ENCODE results near the gene BCKDHB.

The BCKDHB gene

DNA sequence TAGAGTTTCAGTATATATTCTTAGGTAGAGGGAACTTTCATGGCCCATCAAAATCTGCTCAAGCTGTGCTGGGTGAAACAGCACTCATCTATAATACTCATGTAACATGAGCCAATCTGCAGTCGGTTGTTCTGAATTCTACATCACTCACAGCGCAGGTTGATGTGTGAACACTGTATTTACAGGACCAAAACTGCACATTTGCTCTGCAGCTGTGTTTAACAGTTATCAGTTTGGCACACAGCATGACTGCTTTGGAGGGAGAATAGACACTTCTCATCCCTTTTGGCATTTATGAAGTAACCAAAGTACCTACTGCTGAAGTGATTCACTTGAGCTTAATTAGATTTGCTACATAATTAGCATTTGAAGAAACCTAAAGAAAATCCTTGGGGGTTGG is 225.1 kb downstream of the BCKDHB start:
- no peak for DNase-seq (ENCODE audit: low read depth)

DNA sequence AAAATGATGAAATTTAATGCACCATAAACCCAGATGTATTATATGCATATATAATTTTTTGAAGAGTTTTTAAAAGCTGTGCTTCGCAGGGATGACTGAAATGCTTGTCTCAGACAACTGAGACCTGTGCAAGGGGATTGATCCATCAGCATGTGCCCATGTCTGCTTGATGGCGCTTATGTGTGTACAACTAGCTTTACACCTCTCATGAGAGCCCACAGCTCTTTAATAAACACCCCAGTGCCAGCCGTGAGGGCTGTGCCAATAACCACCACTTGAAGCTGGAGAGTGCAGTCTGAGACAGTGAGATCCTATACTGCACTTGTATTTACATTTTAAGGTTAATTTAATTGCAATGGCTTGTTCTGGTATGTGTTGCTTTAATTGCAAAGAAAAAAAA is 225.5 kb downstream of the BCKDHB start:
- DNase-seq (ENCODE audit: low read depth): no peak

DNA sequence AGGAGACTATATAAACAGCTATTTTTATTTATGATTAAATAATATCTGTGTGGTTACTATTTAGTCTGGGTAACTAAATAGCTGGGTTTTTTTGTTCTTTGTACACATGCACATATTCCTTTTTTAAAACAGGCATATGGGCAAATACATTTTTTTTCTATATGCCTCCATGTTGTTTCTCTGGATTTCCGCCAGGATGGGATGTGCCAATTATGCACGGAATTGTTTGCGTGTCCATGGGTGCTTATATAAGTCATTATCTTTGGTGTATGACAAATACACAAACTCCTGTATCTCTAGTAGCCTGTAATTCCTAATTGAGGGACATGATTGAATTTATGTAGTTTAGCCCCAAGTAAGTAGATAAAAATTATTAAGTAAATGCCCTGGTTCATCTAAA is 226.9 kb downstream of the BCKDHB start:
- no peak for DNase-seq (ENCODE audit: low read depth)

DNA sequence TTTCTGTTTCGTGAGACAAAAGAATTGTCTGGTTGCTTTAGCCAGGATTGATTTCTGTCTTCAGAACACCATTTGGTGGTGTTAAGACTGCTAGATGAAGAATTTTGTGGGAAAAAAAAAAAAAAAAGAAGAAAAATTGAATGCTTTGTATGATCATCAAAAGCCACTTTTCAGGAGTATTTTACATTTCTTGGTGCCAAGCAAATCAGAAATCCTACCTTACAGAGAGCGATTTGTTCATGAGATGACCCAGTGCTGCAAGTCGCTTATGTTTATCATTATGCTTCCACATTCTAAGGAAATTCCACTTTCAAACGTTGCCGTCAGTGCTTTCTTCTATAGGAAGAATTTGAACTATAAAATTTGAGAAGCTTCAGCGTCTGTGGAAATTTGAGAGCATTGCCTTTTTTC is 228.7 kb downstream of the BCKDHB start:
- DNase-seq (ENCODE audit: low read depth): no peak

DNA sequence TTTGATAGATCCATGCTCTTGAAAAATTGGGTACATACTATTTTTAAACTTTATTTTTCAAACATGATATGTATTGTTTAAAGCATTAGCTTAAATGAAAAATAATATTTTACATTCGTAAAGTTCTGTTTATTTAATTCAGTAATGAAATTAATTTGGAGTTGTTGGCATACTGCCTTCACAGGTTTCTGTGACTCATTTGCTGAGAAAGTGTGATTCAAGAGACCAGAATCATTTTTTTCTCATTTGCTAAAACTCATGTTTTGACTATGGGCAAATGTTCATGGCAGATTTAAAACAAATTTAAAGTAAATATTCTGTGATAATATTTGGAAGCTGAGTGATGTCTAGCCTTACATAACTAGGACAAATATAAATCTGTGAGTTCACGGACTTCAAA is 230.4 kb downstream of the BCKDHB start:
- no peak for DNase-seq (ENCODE audit: low read depth)

DNA sequence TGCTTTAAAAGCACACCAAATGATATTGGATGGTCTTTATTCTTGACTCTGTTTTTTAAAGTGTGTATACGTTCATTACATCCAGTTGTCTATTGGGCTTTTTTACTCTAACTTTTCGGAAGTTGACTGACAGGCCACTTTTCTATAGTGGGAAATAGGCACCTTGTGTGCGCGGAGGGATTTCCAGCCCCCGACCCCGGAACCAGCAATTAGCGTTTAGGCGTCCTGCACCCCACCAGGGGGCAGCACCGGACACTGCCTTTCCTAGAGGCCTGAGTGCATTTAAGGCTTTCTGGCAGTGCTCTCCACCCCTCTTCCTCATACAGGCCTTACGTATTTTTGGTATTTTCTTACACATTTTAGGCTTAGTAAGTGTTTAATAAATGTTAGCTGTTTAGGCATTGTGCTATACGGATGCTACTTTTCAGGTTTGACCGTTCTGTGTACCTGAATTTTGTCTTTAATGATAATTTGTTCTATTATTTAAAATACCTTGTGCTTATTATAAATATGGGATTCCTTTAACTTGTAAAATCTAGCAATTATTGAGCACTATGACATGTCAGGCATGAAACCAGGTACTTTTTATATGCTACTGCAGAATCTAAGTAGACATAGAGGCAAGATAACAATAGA is 231.8 kb downstream of the BCKDHB start:
- DNase-seq (ENCODE audit: low read depth): peak; percentile 65

DNA sequence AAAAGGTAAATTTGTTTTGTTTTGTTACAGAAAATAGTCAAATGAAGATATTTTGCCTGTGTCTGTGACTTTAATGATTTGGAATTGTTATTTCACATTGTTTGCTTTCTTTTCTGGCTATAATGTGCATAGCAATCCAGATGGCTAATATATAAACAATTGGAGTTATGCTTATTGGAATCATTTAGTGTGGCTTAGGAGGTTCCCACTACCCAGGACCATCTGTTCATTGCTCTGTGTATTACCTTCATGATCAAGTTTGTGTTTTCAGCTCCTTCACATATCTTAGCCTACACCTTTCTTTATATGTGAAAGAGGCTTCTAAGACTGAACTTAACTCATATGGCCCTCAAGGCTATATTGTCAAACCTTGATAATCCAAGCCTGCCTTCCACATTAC is 232.9 kb downstream of the BCKDHB start:
- no peak for DNase-seq (ENCODE audit: low read depth)

DNA sequence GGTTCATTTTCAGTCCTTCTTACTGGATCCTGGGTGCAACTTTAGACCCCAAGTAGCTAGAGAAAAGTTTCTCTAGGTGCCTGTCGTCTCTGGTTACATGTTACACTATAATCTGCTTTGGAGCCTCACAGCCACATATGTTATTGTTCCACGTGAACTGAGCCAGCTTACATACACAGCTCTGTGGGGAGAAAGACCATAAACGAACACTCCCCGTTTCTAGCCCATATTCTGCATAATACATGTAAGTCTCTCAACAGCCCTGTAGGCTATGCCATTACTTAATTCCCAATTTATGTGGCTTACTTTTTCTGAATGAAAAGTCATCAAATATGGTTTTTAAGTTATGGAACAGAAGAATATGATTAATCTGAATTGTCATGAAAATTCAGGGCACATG is 233.8 kb downstream of the BCKDHB start:
- DNase-seq (ENCODE audit: low read depth): no peak

DNA sequence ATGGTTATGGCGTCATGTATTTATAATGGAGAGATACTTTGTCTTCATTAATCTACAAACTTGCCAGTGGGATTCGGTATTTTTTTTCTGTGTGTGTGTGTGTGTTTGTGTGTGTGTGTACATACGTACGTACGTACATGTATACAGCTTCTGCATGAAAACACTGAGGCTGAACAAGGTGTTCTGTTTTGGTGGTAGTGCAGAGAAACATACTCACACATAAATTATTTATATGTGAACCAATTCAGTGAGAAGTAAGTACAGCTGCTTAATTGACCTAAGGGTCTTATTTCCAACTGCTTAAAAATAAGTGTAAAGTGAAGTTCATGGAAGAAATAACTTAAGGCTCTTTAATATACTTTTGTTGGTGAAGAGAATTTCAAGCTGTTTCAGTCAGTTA is 234.2 kb downstream of the BCKDHB start:
- no peak for DNase-seq (ENCODE audit: low read depth)

DNA sequence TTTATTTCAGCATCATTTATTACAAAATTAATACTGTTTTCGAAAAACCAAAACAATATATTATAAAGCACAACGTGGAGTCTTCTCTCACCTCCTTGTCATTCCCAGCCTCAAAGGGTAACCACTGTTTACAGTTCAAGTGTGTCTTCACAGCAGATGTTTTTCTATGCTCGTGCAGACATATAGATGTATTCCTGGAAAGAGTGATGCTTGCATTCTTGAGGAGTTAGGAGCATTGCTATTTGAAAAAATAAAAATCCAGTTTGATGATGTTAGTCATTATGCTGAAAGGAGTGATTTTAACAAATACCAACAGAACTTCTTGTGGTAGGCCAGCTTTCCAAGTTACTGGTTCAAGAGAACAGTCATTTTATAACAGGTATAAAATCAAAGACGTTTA is 234.9 kb downstream of the BCKDHB start:
- DNase-seq (ENCODE audit: low read depth): no peak

DNA sequence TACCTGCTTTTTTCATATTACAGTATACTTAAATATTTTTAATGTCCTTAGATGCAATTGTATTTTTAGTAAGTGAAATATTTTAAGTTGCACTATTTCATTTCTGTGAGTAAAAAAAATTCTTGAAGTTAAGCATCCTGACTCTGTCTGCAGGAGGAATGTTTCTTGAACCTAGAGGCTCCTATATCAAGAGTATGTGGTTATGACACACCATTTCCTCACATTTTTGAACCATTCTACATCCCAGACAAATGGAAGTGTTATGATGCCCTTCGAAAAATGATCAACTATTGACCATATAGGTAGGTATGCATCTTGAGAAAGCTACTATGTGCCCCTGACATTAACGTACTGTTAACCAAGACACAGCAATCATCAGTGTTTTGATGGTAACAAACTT is 237.0 kb downstream of the BCKDHB start:
- DNase-seq (ENCODE audit: low read depth): no peak

DNA sequence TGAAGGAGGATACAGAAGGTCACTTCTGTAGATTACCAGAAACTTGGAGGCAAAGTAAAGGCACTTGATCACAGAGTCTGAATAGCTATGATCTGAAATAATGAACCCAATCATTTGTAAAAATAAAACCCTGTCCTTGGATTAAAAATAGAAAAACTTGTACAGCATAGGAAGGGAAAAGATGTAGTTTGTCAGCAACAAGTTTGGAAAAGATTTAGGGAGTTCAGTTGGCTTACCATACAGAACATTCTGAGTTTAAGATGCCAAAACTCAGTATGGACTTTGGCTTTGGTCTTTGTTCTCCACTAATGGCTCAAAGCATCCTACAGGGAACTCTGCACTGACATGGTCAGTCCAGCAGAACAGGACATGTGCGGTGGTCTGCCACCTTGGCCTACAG is 240.6 kb downstream of the BCKDHB start:
- DNase-seq (ENCODE audit: low read depth): no peak

DNA sequence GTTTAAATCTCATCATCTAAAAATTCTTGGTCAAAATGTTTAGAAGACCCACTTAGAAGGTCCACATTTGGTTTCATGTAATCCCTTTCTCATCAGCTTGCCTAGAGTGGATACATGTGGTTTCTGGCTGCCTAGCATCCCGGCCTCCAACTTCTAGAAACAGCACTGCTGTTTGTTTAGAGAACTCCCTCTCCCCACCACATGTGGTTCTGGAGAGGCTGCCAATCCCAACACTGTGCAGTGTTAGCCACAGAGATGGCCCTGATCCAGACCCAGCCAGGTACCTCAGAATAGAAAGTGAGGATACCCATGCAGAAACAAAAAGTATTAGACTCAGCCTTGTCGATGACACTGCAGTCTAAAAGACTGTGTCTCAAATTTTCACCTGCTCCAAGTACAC is 241.8 kb downstream of the BCKDHB start:
- DNase-seq (ENCODE audit: low read depth): no peak

DNA sequence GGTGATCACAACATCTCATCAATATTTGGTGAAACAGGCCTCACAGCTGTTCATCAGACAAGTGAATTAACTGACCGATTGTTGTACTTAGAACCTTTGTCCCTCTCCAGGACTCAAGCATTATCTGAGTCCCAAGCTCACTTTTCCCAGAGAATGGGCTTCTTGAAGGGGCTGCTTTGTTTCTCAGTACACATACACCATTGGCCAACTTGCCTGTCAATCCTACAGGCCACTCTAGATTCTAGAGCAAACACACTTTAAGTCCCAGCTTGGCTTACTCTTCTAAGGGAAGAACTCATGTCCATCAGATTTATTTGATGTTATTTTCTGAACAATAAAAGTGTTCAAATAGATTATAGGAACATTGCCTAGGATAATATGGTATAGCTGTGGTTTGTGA is 249.5 kb downstream of the BCKDHB start:
- no peak for DNase-seq (ENCODE audit: low read depth)

DNA sequence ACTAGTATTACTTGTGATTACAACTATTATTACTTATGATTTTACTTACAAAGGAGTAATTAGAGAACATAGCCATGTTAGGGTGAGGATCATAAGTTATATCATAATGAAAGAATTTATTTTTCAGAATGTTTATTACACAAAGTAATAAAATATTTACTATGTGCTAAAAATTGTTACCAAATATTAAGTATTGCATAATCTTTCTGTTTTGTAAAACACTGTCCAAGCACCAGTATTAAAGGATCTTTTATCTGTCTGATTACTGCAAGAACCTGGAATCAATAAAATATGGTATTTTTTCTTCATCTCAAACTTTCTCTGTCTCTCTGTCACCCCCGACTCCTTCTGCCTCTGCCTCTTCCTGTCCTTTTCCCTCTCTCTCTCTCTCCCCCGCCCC is 250.1 kb downstream of the BCKDHB start:
- no peak for DNase-seq (ENCODE audit: low read depth)

DNA sequence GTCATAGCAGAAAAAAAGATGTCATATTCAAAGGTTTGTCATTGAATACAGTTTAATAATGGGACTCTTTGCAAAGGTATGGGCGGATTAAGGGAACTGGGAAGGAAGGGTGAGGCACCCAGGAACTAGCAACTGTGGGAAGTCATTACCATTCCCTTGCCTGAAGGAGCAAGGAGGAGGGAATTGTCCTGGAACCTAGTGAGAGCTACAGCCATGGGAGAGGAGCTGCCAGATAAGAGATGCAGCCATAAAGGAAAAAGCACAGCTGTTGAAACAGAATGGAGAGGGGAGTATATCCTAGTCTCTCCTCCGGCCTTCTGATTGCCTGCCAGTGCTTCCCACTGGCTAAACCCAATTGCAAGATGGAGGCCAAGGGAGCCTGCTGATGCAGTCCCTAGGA is 250.6 kb downstream of the BCKDHB start:
- DNase-seq (ENCODE audit: low read depth): no peak

DNA sequence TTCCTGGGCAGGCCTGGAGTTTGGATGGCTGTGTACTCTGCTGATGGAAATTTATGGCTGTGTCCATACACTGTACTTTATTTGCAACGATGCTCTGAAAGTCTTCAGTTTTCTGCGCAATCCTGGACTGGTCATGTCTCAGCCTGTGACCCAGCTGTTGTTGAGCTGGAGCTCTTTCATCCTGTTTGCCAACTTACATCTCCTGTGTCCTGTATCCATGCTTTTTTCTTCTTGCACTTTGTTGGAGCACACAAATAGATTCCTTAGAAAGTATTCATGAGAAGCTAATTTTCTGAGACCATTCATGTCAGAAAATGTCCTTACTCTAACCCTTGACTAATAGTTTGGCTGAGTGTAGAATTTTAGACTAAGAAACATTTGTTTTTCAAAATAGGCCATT is 251.2 kb downstream of the BCKDHB start:
- no peak for DNase-seq (ENCODE audit: low read depth)

DNA sequence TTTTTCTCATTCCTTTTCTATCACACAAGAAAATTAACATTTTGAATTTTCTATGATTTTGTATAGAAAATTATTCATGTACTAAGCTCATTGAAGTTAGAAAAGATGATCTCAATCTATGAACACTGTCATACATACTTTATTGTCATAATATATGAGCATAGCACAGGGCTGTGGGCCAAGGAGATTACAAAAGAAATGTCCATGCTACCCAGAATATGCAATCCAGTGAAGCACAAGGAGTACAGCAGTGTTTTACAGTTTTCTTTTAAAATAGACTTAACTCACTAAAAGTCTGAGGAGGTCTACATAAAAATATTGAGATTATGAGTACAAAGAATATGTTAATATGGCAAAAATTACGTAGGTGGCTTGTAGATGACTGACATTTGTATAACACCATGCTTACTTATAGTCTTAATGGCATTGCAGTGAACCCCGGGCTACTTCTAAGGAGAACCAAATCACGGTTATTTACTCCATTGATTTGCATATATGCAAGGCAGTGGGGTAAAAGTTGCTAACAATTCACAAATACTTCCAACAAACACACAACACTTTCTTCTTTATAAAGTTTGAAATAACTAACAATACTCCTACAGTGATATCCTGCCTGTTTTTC is 257.1 kb downstream of the BCKDHB start:
- DNase-seq (ENCODE audit: low read depth): no peak

DNA sequence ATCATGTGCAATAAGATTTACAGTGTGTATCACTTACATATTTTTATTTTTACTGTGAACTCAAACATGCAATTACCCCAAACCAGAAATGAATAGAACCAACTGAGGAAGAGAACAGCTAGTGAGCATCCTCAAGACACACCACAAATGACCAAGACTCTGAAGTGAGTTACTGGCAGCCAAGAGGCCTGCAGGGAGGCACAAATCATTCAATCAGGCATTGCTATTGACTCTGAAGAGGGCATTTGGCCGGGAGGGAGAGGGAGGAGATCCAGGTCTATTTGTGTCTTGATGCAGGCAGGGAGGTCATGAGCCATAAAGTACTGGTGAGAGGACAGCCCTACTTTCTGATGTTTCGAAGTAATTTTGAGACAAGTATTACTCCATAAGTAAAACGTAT is 257.7 kb downstream of the BCKDHB start:
- no peak for DNase-seq (ENCODE audit: low read depth)

DNA sequence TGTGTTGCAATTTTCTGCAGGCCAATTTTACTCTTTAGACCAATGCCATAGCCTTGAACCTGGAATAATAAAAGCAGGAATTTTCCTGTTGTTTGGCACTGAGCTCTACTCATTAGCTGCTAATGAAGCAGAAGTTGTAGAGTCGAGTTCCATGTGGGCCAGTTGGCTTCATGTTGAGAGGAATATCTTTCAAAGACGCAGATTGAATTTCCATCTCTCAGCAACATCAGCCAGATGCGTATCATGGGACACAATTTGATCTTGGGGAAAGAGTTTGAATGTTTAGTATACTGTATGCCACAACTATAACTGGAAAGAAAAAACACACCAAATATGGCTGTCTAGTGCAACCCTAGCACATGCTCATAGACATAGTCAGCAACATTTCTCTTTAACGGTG is 259.6 kb downstream of the BCKDHB start:
- DNase-seq (ENCODE audit: low read depth): no peak

DNA sequence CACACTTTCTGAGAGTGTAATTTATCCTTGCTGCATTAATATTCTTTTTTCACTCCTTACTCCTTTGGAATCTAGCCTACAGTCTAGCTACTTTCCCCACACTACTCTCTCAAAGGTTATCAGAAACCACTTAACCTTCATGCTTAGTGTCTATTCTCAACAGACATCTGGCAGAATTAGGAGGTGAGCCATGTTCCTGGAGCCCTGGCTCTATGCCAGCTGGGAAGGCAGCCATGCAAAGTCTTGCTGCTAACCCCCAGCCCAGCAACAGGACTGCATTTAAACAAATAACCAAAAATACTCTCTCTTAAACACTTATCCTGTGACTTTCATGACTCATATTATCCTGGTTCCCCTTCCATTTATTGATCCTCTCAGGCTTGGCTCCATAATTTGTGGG is 260.2 kb downstream of the BCKDHB start:
- no peak for DNase-seq (ENCODE audit: low read depth)

DNA sequence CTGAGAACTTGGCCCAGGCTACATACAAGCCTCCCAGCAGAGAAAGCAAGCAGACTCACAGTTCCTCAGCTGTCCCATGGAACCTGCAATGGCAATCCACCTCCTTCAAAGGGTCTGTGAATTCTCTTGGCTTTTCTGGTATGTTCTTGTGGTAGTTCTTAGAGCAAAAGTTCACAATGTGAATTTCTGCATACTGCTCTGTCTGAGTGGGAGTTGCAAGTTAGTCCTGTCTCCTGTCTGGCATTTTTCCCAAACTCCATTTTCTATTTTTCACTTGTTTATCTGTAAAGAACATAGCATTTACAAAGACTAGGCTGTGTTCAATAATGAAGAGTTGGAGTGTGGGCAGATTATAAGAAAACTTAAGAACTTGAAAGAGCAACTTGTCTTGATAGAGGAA is 269.9 kb downstream of the BCKDHB start:
- no peak for DNase-seq (ENCODE audit: low read depth)

DNA sequence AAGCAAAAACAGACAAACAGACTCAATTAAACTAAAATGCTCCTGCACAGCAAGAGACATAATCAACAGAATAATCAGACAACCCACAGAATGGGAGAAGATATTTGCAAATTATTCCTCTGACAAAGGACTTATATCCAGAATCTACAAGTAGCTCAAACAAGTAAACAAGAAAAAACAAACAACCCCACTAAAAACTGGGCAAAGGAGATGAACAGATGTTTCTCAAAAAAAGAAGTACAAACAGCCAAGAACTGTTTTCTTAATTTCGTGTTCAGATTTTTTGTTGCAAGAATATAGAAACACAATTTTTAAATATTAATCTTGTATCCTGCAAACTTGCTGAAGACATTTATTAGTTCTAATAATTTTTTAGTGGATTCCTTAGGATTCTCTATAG is 274.1 kb downstream of the BCKDHB start:
- DNase-seq (ENCODE audit: low read depth): no peak

DNA sequence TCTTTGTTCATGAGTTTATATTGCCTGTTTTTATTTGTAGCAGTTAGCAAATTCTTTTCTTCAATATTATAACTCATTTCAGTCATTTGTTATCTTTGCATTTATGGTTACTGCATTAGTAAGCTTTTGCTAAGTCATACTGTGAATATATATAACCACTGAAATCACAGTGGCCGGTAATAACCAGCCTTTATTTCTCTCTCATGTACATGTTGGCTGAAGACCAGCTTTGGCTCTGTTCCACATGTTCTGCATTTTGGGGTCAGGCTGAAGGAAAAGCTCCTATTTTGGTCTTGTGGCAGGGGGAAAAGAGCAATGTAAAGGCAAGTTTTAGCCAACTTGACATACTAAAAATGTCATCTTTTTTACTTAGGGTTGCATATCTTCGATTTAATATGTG is 276.3 kb downstream of the BCKDHB start:
- DNase-seq (ENCODE audit: low read depth): no peak

DNA sequence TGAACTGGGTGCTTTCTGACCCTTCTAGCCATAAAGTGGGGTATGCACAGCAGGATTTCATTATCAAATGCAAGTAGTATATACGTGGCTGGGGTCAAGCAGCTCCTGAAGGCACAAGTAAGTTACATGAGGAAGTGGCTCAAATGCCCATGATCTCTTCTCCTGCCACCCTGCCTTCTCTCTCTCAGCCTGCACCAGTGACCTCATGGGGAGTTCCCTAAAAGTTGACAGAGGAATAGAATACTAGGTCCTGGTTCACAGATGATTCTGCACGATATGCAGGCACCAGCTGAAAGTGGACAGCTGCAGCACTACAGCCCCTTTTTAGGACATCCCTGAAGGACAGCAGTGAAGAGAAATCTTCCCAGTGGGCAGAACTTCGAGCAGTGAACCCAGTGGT is 282.0 kb downstream of the BCKDHB start:
- no peak for DNase-seq (ENCODE audit: low read depth)
